ENCODE measurements around the gene CHDH. TPM values are rescaled to one million over a fixed set of nuclear protein-coding genes. Genes with fewer than 3 reads are reported as not detected.

CHDH gene
- polyA plus RNA-seq, 1 donor (not counting 4 experiments of a cell fraction or from before 2014, with no cell fraction given), result not detected

- no peaks in the 10 kb centered on the region for H3K79me2 ChIP-seq (ENCODE audit: control insufficient read depth, insufficient read depth, low read length)
- H3K9me3 ChIP-seq (ENCODE audit: control insufficient read depth, low read depth, low read length), result no peaks in the 10 kb centered on the region
- H3K27me3 ChIP-seq (ENCODE audit: control insufficient read depth, extremely low read depth, insufficient read depth, low read length), result no peaks in the 10 kb centered on the region
- no peak for TF ChIP-seq EZH2 (IDR thresholded peaks at IDR 0.05; ENCODE audit: low read length)
- TF ChIP-seq CTCF (optimal IDR thresholded peaks at IDR 0.05 in 1 of 3, IDR thresholded peaks at IDR 0.05 in 1 of 3, conservative IDR thresholded peaks at IDR 0.05 in 1 of 3; ENCODE audit: extremely low read depth in 1 of 3, insufficient read depth in 2 of 3, low read length in 3 of 3), result no peak
- no peak overlapping the region for H3K9ac ChIP-seq (ENCODE audit: control insufficient read depth, extremely low read depth, insufficient read depth, low read length)
- H3K36me3 ChIP-seq (ENCODE audit: control insufficient read depth in 2 of 2, extremely low read depth in 1 of 2, insufficient read depth in 2 of 2, low read length in 2 of 2), result no peaks in the 10 kb centered on the region
- no peak overlapping the region for H3K4me3 ChIP-seq (ENCODE audit: control insufficient read depth in 2 of 3, extremely low read depth in 1 of 3, insufficient read depth in 2 of 3, low read depth in 1 of 3, low read length in 3 of 3)
- H4K20me1 ChIP-seq (ENCODE audit: control insufficient read depth, extremely low read depth, insufficient read depth, low read length), result no peaks in the 10 kb centered on the region
- FAIRE-seq (no peak), DNase-seq (ENCODE audit: low read depth, low spot score) (no peak)
- no peaks in the 10 kb centered on the region for H3K4me1 ChIP-seq (ENCODE audit: control insufficient read depth, extremely low read depth, insufficient read depth, low read length)
- H3K4me2 ChIP-seq (ENCODE audit: control insufficient read depth, extremely low read depth, insufficient read depth, low read depth, low read length), result no peak overlapping the region
- H2AFZ ChIP-seq (ENCODE audit: control insufficient read depth, low read length), result no peak overlapping the region
- dilution Hi-C loops (cut with MboI; ENCODE audit: extremely low pct_ligation_motif_present, low sequenced_read_pairs), result no loop called here
- no peaks in the 10 kb centered on the region for H3K9me1 ChIP-seq (ENCODE audit: control insufficient read depth, extremely low read depth, insufficient read depth, low read length)
- no peak overlapping the region for H3K27ac ChIP-seq (ENCODE audit: control insufficient read depth, insufficient read depth, low read length)
Observed at GRCh38 chr3:53813229-53813628, 33.0 kb downstream of the CHDH start.

- dilution Hi-C loops (cut with MboI; ENCODE audit: extremely low pct_ligation_motif_present, low sequenced_read_pairs), result no loop called here
- Histone ChIP-seq H3K9me1 (ENCODE audit: control insufficient read depth, extremely low read depth, insufficient read depth, low read length) (no peaks in the 10 kb centered on the region), H3K36me3 (ENCODE audit: control insufficient read depth in 2 of 2, extremely low read depth in 1 of 2, insufficient read depth in 2 of 2, low read length in 2 of 2) (no peaks in the 10 kb centered on the region), H3K4me2 (ENCODE audit: control insufficient read depth, extremely low read depth, insufficient read depth, low read depth, low read length) (no peak overlapping the region), H3K79me2 (ENCODE audit: control insufficient read depth, insufficient read depth, low read length) (no peaks in the 10 kb centered on the region), H3K9ac (ENCODE audit: control insufficient read depth, extremely low read depth, insufficient read depth, low read length) (no peak overlapping the region), H3K4me3 (ENCODE audit: control insufficient read depth in 2 of 3, extremely low read depth in 1 of 3, insufficient read depth in 2 of 3, low read depth in 1 of 3, low read length in 3 of 3) (no peak overlapping the region), H2AFZ (ENCODE audit: control insufficient read depth, low read length) (no peak overlapping the region), H4K20me1 (ENCODE audit: control insufficient read depth, extremely low read depth, insufficient read depth, low read length) (no peaks in the 10 kb centered on the region), H3K9me3 (ENCODE audit: control insufficient read depth, low read depth, low read length) (no peaks in the 10 kb centered on the region), H3K27ac (ENCODE audit: control insufficient read depth, insufficient read depth, low read length) (no peak overlapping the region), H3K27me3 (ENCODE audit: control insufficient read depth, extremely low read depth, insufficient read depth, low read length) (no peaks in the 10 kb centered on the region), H3K4me1 (ENCODE audit: control insufficient read depth, extremely low read depth, insufficient read depth, low read length) (no peaks in the 10 kb centered on the region)
- TF ChIP-seq EZH2 (IDR thresholded peaks at IDR 0.05; ENCODE audit: low read length) (no peak), CTCF (optimal IDR thresholded peaks at IDR 0.05 in 1 of 3, IDR thresholded peaks at IDR 0.05 in 1 of 3, conservative IDR thresholded peaks at IDR 0.05 in 1 of 3; ENCODE audit: extremely low read depth in 1 of 3, insufficient read depth in 2 of 3, low read length in 3 of 3) (peak in 1 of 3 experiments; percentile 9)
- FAIRE-seq (no peak), DNase-seq (ENCODE audit: low read depth, low spot score) (no peak)
Observed at GRCh38 chr3:53812434-53812833, 33.8 kb downstream of the CHDH start.

Data from keratinocyte (primary cell).